Measurements from ENCODE around the gene EBI3.
"Not testable (repeated sequence)": the region's sequence is repeated elsewhere in the genome, so short reads cannot be mapped to it uniquely, and the experiment has no call there.

The EBI3 gene

GRCh38 chr19:4234142-4234861, 5.0 kb downstream of the EBI3 start:
- DNase-seq (ENCODE audit: low read depth in 2 of 2, low spot score in 1 of 2), result no peak

GRCh38 chr19:4234862-4235201, 5.5 kb downstream of the EBI3 start:
- DNase-seq (ENCODE audit: low read depth in 2 of 2, low spot score in 1 of 2), result no peak

GRCh38 chr19:4237510-4237909, 8.2 kb downstream of the EBI3 start:
- not testable (repeated sequence) for DNase-seq (ENCODE audit: low read depth in 2 of 2, low spot score in 1 of 2)

- no peak for DNase-seq (ENCODE audit: low read depth in 2 of 2, low spot score in 1 of 2)
These were observed 9.5 kb downstream of the EBI3 start for GRCh38 chr19:4238831-4239230.

- no peak for DNase-seq (ENCODE audit: low read depth in 2 of 2, low spot score in 1 of 2)
These were observed 12.6 kb downstream of the EBI3 start for GRCh38 chr19:4241824-4242430.

- DNase-seq (ENCODE audit: low read depth in 2 of 2, low spot score in 1 of 2), result not testable (repeated sequence)
These were observed 16.6 kb downstream of the EBI3 start for GRCh38 chr19:4245938-4246337.

- peak; percentile 93 to 96 for DNase-seq (ENCODE audit: low read depth in 2 of 2, low spot score in 1 of 2)
These were observed 17.7 kb downstream of the EBI3 start, which contains the start of gene YJU2 for GRCh38 chr19:4246767-4247593. TSS of gene YJU2 (plus strand) at chr19:4247080. CDS start at chr19:4247147, 67 bp downstream.

- DNase-seq (ENCODE audit: low read depth in 2 of 2, low spot score in 1 of 2), result no peak
These were observed 27.2 kb downstream of the EBI3 start for GRCh38 chr19:4256563-4256962.

GRCh38 chr19:4257025-4257424, 27.7 kb downstream of the EBI3 start:
- no peak for DNase-seq (ENCODE audit: low read depth in 2 of 2, low spot score in 1 of 2)

- DNase-seq (ENCODE audit: low read depth in 2 of 2, low spot score in 1 of 2), result no peak
These were observed 28.9 kb downstream of the EBI3 start for GRCh38 chr19:4258181-4258580.

- no peak for DNase-seq (ENCODE audit: low read depth in 2 of 2, low spot score in 1 of 2)
These were observed 31.4 kb downstream of the EBI3 start for GRCh38 chr19:4260613-4261191.

GRCh38 chr19:4264812-4265211, 35.5 kb downstream of the EBI3 start:
- no peak for DNase-seq (ENCODE audit: low read depth in 2 of 2, low spot score in 1 of 2)

- DNase-seq (ENCODE audit: low read depth in 2 of 2, low spot score in 1 of 2), result no peak
These were observed 37.1 kb downstream of the EBI3 start for GRCh38 chr19:4266253-4267000.

- DNase-seq (ENCODE audit: low read depth in 2 of 2, low spot score in 1 of 2), result peak; percentile 22 to 38
These were observed 38.0 kb downstream of the EBI3 start for GRCh38 chr19:4267101-4267900.

- no peak for DNase-seq (ENCODE audit: low read depth in 2 of 2, low spot score in 1 of 2)
These were observed 38.8 kb downstream of the EBI3 start for GRCh38 chr19:4267901-4268815.

- no peak for DNase-seq (ENCODE audit: low read depth in 2 of 2, low spot score in 1 of 2)
These were observed 39.6 kb downstream of the EBI3 start for GRCh38 chr19:4268816-4269430.

- no peak for DNase-seq (ENCODE audit: low read depth in 2 of 2, low spot score in 1 of 2)
These were observed 43.6 kb downstream of the EBI3 start for GRCh38 chr19:4272894-4273293.

- DNase-seq (ENCODE audit: low read depth in 2 of 2, low spot score in 1 of 2), result not testable (repeated sequence)
These were observed 45.0 kb downstream of the EBI3 start for GRCh38 chr19:4274321-4274686.
